ENCODE data around the gene PCLO.
"Not testable (repeated sequence)": the region's sequence is repeated elsewhere in the genome, so short reads cannot be mapped to it uniquely, and the experiment has no call there.

Gene PCLO

DNA sequence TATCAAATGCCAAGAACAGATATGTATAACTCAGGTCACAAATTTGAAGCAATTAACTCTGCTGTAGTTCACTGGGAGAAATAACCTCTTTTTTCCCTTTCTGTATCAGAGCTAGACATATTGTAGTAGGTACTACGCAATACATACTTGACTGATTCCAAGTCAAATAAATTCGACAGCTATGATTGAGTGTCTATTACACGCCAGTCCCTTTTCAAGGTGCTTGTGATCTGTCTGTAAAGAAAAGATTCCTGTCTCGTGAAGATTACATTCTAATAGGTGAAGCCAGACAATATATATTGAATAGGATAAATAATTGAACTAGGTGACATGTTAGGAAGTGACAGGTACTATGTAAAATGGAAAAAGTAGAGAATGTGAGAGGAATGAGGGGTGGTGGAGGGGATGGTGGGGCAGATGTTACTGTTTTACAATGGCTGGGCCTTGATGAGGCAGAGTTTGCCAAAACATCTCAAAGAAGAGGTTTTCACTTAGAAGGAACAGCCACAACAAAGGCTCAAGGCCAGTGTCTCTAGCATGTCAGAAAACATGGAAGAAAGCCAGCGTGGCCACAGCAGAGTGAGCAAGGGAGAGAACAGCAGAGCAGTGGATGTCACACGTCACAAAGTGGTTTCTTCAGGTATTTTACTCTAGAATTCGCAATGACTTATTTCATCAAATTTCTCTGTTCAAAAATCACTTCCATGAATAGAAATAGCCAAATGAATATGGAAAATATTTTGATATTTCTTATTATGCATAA is 436.5 kb downstream of the PCLO start:
- DNase-seq: peak in 2 of 3 experiments; percentile 59 to 78

DNA sequence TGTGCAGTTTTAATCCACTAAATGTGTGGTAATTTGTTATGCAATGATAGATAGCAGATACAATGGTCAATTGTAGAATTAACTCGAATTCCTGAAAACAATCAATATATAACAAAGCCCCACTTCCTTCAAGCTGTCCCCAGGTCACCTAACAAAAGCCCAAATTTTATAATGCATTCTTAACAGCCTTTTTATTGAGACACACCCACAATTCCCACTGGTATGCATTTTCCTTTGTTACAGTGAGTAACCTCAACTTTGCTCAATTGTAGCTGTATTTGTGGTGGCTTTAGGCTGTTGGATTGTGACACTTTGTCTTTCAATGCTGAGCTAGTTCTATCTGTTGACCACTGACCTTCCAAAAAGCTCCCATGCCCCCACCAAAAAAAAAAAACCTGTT is 439.3 kb downstream of the PCLO start:
- DNase-seq: no peak

DNA sequence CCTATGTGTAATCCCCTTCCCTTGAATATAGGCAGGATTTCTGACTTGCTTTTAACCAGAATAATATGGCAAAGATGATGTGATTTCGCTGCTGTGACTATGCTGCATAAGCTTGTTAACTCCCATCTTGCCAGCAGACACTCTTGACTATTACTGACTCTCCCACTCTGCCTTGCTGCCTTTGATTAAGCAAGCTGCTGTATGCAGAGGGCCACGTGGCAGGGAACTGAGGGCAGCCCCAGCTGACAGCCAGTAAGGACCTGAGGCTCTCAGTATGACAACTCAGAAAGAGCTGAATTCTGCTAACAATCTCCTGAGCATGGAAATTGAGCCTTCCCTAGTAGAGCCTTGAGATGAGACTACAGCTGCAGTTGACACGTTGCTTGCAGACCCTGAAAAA is 439.7 kb downstream of the PCLO start:
- peak in 2 of 3 experiments; percentile 34 to 37 for DNase-seq

DNA sequence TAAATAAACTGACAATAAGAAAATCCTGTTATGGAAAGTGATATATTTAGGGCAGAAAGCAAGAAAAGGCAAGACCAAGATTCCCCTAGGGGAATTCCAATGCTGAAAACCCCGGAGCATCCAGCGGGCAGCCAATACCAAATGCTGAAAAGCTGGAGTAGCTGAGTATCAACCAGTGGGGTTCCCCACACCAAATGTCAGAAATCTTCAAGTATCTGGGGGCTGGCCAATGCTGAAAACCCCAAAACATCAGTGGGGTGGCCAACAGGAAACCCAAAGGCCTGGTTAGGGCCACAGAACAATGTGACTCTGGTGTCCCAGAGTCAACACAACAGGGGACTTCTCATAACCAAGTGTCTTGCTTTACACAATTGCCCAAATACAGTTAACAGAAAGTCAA is 447.3 kb downstream of the PCLO start:
- no peak for DNase-seq

DNA sequence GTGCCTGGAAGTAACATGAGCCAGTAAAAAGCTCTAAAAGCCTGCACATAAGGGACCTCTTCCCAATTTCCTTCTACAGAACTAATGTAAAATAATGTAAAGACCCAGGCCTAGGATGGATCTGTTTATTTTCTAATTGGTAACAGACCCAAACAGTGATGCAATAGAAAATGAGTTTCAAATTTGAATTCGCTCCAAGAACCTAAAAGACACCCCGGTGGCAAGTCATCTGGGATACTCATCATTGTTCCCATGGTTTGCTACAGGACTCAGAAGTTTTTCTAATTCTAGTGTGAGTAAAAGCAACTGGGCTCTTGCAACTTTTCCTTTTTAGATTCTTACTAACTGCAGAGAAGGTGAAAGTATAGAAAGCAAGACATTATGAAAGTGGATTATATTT is 447.8 kb downstream of the PCLO start:
- DNase-seq: no peak

DNA sequence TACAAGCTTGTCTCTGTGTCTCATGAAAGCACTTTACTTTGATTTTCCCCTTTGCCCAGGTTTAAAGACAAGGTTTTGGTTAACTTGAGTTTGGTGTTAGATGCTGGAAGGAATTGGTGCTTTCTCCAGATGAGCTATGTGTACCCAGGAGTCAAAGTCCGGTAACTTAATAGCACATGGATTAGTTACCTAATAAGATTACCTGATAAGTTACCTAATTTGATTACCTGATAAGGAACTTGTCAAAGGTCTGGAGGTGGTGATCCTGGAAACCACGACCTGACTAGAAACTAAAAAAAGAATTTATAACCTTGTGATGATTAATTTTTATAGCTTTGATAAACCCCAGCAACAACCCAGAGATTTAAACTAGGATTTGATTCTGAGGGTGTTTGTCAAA is 449.2 kb downstream of the PCLO start:
- DNase-seq: no peak

DNA sequence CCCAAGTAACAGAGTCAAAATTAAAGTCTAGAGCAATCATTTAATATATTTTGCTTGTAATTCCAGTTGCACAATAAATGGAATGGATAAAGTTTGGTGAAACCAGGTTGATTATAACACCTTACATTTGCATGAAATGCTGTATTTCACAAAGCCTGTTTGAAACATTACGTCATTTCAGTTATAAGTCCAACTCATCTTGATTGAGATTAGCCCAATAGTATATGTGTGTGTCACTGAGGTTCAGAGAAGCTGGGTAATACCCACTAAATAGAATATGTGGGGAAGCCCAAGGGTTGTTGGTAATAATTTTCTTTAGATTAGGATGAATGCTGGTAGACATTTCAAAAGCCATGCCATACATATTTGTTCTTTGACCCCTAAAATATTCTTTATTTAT is 456.3 kb downstream of the PCLO start:
- not testable (repeated sequence) for DNase-seq

DNA sequence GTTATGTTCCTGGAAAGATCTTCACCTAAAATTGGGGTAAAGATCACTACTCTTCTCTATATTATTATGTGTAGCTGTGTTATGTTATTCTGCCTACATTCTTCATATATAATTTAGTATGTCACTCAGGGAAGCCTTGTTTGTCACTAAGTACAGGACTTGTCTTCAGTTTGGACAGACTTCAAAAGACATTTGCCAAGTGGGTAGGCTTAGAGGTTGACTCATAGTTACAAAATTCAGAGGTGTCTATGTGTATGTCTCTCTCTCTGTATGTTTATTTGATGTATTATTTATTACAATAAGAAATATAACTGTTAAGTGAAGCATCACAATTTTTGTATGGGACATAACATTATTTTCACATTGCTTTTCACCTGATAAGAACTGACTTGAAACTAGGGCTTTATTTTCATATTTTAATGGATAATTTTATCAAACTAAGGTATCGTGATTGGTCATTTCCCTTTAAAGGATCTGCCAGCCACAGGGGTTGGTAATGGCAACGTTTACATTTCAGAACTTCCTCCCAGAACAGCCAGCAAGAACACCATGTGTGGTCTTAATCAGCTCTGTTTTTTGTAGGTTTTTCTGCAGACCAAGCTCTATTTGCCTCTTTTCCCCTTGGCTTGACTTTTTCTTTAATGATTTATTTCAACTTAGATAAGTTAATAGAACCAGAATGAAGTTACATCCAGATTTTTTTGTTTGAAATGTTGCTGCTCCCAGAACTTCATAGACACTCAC is 457.0 kb downstream of the PCLO start:
- peak in 1 of 3 experiments; percentile 42 for DNase-seq

DNA sequence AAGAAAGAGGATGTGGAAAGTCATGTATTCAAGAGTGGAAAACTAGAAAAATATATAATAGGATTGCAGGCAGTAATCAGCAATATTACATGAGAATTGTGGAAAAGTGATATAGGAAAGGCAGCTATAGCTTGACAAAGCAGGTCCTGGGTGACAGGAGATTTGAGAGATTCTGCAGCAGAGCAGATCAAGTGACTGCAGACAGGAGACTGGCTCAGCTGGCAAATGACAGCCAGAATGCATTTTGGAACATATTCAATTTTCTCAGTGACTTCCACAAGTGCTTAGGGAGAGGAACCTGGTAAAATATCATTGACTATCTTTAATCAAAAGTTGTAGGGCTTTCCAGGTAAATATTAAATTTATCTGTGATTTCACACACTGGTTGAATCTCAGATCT is 458.6 kb downstream of the PCLO start:
- DNase-seq: peak in 2 of 3 experiments; percentile 42 to 82

Data from NCI-H1417 (cell line).